NCI-H524 treated with DMSO at 0.1 percent for 48 hours (cell line): ENCODE results near the gene RGPD3.

Source experiments
- DNase-seq: peaks from one replicate; lab custom pipeline; 2025; lab: John Stamatoyannopoulos, UW

Gene RGPD3

DNA sequence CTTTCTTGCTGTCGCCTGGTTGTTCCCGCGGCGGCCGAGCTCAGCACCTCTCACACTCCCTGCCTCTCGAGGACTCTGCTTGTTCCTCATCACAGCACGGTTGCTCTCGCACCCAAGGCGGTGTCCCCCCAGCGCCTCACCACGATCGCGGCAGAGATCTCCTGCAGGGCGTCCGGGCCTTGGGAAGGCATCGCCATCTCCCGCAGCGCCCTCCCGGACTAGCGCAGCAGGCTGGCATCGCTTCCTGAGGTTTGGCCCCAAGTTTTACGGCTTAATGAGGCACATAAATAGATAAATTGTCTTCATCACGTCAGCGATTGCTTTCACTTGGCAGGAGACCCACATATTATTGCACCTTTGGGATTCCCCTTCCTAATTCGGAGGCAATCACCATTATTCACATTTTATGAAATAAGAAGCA lies 125.4 kb downstream of the RGPD3 start:
- no peak for DNase-seq

DNA sequence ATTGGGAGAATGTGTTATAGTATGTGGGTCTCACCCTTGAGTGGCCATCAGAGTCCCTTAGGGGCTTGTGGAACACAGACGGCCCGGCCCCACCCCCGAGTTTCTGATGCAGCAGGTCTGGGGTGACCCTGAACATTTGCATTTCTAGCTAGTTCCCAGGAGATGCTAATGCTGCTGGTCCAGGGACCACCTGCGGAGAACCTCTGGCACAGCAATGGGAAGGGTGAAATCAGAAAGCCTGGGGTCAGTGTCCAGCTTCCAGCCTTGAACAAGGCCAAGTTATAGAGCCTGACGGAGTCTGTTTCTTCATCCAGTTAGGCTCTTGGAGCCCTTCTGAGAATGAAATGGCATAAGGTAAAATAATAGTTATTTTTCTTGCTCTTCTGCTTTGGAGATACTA lies 126.5 kb downstream of the RGPD3 start:
- no peak for DNase-seq
